Measurements from ENCODE around the gene LMO1.

GRCh38 chr11:8177136-8177535 lies 86.5 kb downstream of the LMO1 start:
- TF ChIP-seq POLR2A (IDR thresholded peaks at IDR 0.05) (no peak), CTCF (IDR thresholded peaks at IDR 0.05) (no peak), POLR2AphosphoS5 (IDR thresholded peaks at IDR 0.05) (no peak)

Measured in suprapubic skin (tissue), 4 donors.